NCI-H2081 (cell line): ENCODE results near the gene ASAP3.
"Not testable (repeated sequence)": the region's sequence is repeated elsewhere in the genome, so short reads cannot be mapped to it uniquely, and the experiment has no call there.

Experiments
- DNase-seq, 2 experiments: peaks; one replicate each; lab custom pipeline; 2025; lab: John Stamatoyannopoulos, UW

Gene ASAP3

DNA sequence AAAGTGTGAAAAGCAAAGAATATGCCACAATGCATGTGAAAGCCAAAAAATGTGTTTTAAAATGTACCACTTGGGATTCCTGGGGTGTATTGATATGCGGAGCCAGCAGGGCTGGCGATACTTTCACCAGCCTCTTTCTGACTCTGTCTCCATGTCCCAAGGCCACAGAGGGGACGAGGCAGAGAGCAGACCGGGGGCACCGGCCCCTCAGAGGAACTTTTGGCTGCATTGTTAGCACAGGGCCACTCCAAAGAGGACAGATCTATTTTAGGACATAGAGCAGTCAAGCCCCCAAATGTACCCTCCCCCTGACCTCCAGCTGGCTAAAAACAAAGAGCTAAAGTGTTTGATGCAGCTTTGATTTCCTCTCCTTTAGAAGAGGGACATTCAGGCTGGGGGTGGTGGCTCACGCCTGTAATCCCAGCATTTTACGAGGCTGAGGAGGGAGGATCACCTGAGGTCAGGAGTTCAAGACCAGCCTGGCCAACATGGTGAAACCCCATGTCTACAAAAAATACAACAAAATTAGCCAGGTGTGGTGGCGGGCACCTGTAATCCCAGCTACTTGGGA lies 88.7 kb downstream of the ASAP3 start:
- no peak for DNase-seq

- DNase-seq, result no peak
These were observed 89.3 kb downstream of the ASAP3 start for GRCh38 chr1:23394684-23395083.

GRCh38 chr1:23394181-23394580 lies 89.8 kb downstream of the ASAP3 start:
- DNase-seq, result no peak

GRCh38 chr1:23393706-23394105 lies 90.3 kb downstream of the ASAP3 start:
- no peak for DNase-seq

GRCh38 chr1:23392125-23392855 lies 91.7 kb downstream of the ASAP3 start:
- no peak for DNase-seq

DNA sequence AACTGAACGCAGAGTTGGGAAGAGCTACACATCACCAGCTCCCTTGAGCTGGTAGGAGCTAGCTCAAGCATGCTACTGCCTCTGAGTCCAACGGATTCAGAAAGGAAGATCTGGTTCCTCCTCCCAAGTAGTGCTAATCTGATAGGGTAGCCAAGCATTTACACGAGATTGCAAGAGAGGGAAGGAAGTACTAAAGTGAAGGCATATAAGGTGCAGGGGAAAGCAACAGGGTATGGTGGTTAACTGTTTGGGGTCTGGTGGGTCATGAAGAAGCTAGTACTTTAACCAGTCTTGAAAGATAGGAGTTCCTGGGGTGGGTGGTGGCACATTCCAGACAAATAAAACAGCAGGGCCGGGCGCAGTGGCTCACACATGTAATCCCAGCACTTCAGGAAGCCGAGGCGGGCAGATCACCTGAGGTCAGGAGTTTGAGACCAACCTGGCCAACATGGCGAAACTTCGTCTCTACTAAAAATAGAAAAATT lies 94.1 kb downstream of the ASAP3 start:
- no peak for DNase-seq

GRCh38 chr1:23387494-23387893 lies 96.5 kb downstream of the ASAP3 start:
- no peak for DNase-seq

- no peak for DNase-seq
These were observed 98.8 kb downstream of the ASAP3 start for GRCh38 chr1:23385119-23385621.

- no peak for DNase-seq
These were observed 99.5 kb downstream of the ASAP3 start for GRCh38 chr1:23384312-23385058.

DNA sequence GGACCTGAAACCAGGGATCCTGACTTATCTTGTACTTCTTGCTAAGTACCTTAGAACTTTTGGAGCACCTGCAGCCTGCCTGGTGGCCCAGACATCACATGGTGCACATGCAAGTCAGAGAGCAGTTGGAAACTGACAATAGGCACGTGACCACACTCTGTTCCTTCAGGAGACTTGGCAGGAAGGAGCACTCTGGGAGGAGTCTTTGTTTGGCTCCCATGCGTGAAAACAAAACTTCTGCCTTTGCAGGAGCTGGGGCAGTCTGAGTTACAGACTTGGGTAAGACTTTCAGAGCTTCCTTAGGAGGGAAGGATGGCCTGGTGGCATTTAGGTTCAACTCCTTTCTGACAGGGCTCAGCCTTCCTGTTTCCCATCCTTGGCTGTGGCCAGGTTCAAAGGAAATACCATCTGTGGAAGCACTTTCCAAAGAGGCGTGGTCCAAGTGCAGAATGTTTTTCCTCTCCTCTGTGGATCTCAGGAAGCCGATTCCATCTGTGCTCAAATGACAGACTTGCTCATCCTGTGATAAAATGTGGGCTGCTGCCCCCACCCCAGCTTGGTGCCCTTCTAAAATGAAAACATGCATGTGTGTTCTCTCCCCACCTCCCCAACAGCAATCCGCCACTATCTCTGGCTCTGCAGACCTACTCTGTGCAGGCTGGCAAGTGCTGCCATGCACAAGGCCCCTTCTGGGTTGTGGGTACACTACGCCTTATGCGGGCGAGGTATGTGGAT lies 100.2 kb downstream of the ASAP3 start:
- no peak for DNase-seq

- no peak for DNase-seq
These were observed 102.6 kb downstream of the ASAP3 start for GRCh38 chr1:23381233-23381885.

DNA sequence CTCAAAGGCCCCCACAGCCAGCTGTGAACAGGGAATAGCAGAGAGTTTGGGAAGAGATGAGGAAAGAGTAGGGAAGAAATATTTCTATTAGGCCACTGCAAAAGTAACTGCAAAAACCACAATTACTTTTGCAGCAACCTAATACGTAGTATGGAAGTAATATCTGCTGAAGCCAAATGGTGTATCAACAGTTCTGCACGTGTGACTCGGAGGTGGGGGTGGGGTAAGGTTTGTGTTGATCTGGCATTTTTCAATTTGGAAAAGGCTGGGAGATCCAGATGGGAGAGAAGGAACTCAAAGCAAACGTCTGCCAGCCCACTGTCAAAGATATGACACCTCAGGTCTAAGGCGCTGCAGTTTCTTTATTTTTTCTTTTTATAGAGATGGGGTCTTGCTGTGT lies 103.3 kb downstream of the ASAP3 start:
- DNase-seq, result no peak

- not testable (repeated sequence) for DNase-seq
These were observed 103.7 kb downstream of the ASAP3 start for GRCh38 chr1:23380236-23380635.
